H9 (cell line): ENCODE measurements around the gene CDC14A. TPM values are rescaled to one million over a fixed set of nuclear protein-coding genes. Genes with fewer than 3 reads are reported as not detected.

ENCODE experiments used
- DNase-seq: peaks from one replicate; pipeline ENCODE4 v3.0.0-alpha.2; 2017
- H2AFZ ChIP-seq: one replicate; pipeline ENCODE4 v1.6.1; 2013; ENCODE audit warnings: mild to moderate bottlenecking, low read length, control low read depth, moderate library complexity
- H2AK5ac ChIP-seq: 2 replicates; pipeline ENCODE4 v1.6.1; 2013; ENCODE audit warnings: low read length, control low read depth, mixed read lengths; ENCODE audit not compliant: insufficient read length
- H2BK120ac ChIP-seq: one replicate; pipeline ENCODE4 v1.6.1; 2013; ENCODE audit warnings: low read depth, mild to moderate bottlenecking, low read length, control low read depth, inconsistent platforms; ENCODE audit not compliant: poor library complexity, severe bottlenecking
- H2BK12ac ChIP-seq: 2 replicates; pipeline ENCODE4 v1.6.1; 2013; ENCODE audit warnings: low read length, control low read depth, mixed read lengths, low read depth; ENCODE audit not compliant: insufficient read length
- H2BK15ac ChIP-seq: 2 replicates; pipeline ENCODE4 v1.6.1; 2013; ENCODE audit warnings: low read depth, low read length, control low read depth
- H2BK20ac ChIP-seq: one replicate; pipeline ENCODE4 v1.6.1; 2013; ENCODE audit warnings: low read depth, mild to moderate bottlenecking, low read length, control low read depth, inconsistent platforms; ENCODE audit not compliant: poor library complexity, severe bottlenecking
- H2BK5ac ChIP-seq: 2 replicates; pipeline ENCODE4 v1.6.1; 2013; ENCODE audit warnings: low read length, control low read depth, mixed read lengths; ENCODE audit not compliant: insufficient read length
- H3K14ac ChIP-seq: 2 replicates; pipeline ENCODE4 v1.6.1; 2013; ENCODE audit warnings: low read length, control low read depth; ENCODE audit not compliant: insufficient read depth
- H3K18ac ChIP-seq: 2 replicates; pipeline ENCODE4 v1.6.1; 2013; ENCODE audit warnings: low read depth, mild to moderate bottlenecking, mixed read lengths, low read length, control low read depth; ENCODE audit not compliant: insufficient read length
- H3K23ac ChIP-seq: 2 replicates; pipeline ENCODE4 v1.6.1; 2013; ENCODE audit warnings: low read length, control low read depth, mixed read lengths, low read depth; ENCODE audit not compliant: insufficient read length
- H3K23me2 ChIP-seq: 2 replicates; pipeline ENCODE4 v1.6.1; 2013; ENCODE audit warnings: low read depth, mild to moderate bottlenecking, mixed read lengths, low read length, control low read depth; ENCODE audit not compliant: insufficient read length, poor library complexity, severe bottlenecking
- H3K27ac ChIP-seq: 2 replicates; pipeline ENCODE4 v1.5.1; 2013; ENCODE audit warnings: low read length, control low read depth, mixed read lengths, low read depth; ENCODE audit not compliant: insufficient read length
- H3K27me3 ChIP-seq: 2 replicates; pipeline ENCODE4 v1.6.1; 2013; ENCODE audit warnings: low read length, control low read depth, inconsistent platforms; ENCODE audit not compliant: insufficient read depth
- H3K4ac ChIP-seq: 2 replicates; pipeline ENCODE4 v1.6.1; 2013; ENCODE audit warnings: low read depth, mild to moderate bottlenecking, control low read depth, inconsistent platforms, low read length, moderate library complexity
- H3K4me1 ChIP-seq: 2 replicates; pipeline ENCODE4 v1.6.1; 2013; ENCODE audit warnings: low read length, control low read depth, inconsistent platforms; ENCODE audit not compliant: insufficient read depth
- H3K4me2 ChIP-seq: 2 replicates; pipeline ENCODE4 v1.6.1; 2013; ENCODE audit warnings: low read length, control low read depth, mixed read lengths; ENCODE audit not compliant: insufficient read length, insufficient read depth
- H3K56ac ChIP-seq: 2 replicates; pipeline ENCODE4 v1.6.1; 2013; ENCODE audit warnings: low read depth, mild to moderate bottlenecking, mixed read lengths, low read length, control low read depth; ENCODE audit not compliant: insufficient read length
- H3K79me1 ChIP-seq: 2 replicates; pipeline ENCODE4 v1.6.1; 2013; ENCODE audit warnings: low read depth, mild to moderate bottlenecking, moderate library complexity, low read length, control low read depth, inconsistent platforms; ENCODE audit not compliant: insufficient read depth, poor library complexity, severe bottlenecking
- H3K79me2 ChIP-seq: 2 replicates; pipeline ENCODE4 v1.6.1; 2013; ENCODE audit warnings: low read length, control low read depth, inconsistent platforms; ENCODE audit not compliant: insufficient read depth
- H3K9ac ChIP-seq: 2 replicates; pipeline ENCODE4 v1.6.1; 2013; ENCODE audit warnings: low read length, control low read depth, mixed read lengths; ENCODE audit not compliant: insufficient read length; ENCODE audit errors: extremely low read depth
- H3K9me3 ChIP-seq: one replicate; pipeline ENCODE4 v1.6.1; 2013; ENCODE audit warnings: low read depth, low read length, inconsistent platforms; ENCODE audit not compliant: control insufficient read depth
- H3T11ph ChIP-seq: one replicate; pipeline ENCODE4 v1.6.1; 2013; ENCODE audit warnings: mild to moderate bottlenecking, low read length, control low read depth, inconsistent platforms
- H4K20me1 ChIP-seq: one replicate; pipeline ENCODE4 v1.6.1; 2013; ENCODE audit not compliant: control insufficient read depth, insufficient read length, insufficient read depth
- H4K5ac ChIP-seq: 2 replicates; pipeline ENCODE4 v1.6.1; 2013; ENCODE audit warnings: low read depth, mild to moderate bottlenecking, mixed read lengths, low read length, control low read depth; ENCODE audit not compliant: insufficient read length
- H4K8ac ChIP-seq: replicated peaks from 2 replicates; pipeline ENCODE4 v1.6.1; 2013; ENCODE audit warnings: low read length, control low read depth, mixed read lengths, low read depth; ENCODE audit not compliant: insufficient read length
- H4K91ac ChIP-seq: 2 replicates; pipeline ENCODE4 v1.6.1; 2013; ENCODE audit warnings: low read depth, mild to moderate bottlenecking, moderate library complexity, mixed read lengths, low read length, control low read depth; ENCODE audit not compliant: insufficient read length
- H3K27ac Mint-ChIP-seq, 3 experiments: 2 replicates in 2 of 3; 3 replicates in 1 of 3; pipeline ENCODE4 v1.8.0; 2020 to 2021; ENCODE audit warnings: mixed read lengths in 3 of 3, mild to moderate bottlenecking in 1 of 3, moderate library complexity in 1 of 3
- H3K27me3 Mint-ChIP-seq: 2 replicates; pipeline ENCODE4 v1.8.0; 2021; ENCODE audit warnings: low read depth, mild to moderate bottlenecking, moderate library complexity, mixed read lengths
- H3K36me3 Mint-ChIP-seq, 3 experiments: 2 replicates in 2 of 3; 3 replicates in 1 of 3; pipeline ENCODE4 v1.8.0; 2020 to 2021; ENCODE audit warnings: low read depth in 3 of 3, mixed read lengths in 3 of 3; ENCODE audit not compliant: insufficient read depth in 1 of 3
- H3K4me1 Mint-ChIP-seq, 2 experiments: 2 replicates each; pipeline ENCODE4 v1.8.0; 2020; ENCODE audit warnings: mixed read lengths in 2 of 2
- H3K4me3 Mint-ChIP-seq, 2 experiments: 2 replicates in 1 of 2; 3 replicates in 1 of 2; pipeline ENCODE4 v1.8.0; 2020 to 2021; ENCODE audit warnings: mild to moderate bottlenecking in 2 of 2, mixed read lengths in 2 of 2, moderate library complexity in 1 of 2
- H3K9me3 Mint-ChIP-seq, 2 experiments: 2 replicates in 1 of 2; 3 replicates in 1 of 2; pipeline ENCODE4 v1.8.0; 2020; ENCODE audit warnings: mild to moderate bottlenecking in 2 of 2, mixed read lengths in 2 of 2, moderate library complexity in 1 of 2
- WGBS: extraction: QIAGEN DNeasy Blood & Tissue Kit; methylation state at CpG from one replicate; pipeline ENCODE4 v1.1.7; 2013; ENCODE audit warnings: missing lambda C conversion rate, low lambda C conversion rate, mixed read lengths; ENCODE audit not compliant: insufficient read length; ENCODE audit errors: extremely low coverage; 5-methylcytosine and 5-hydroxymethylcytosine counted together
- total RNA-seq: library from RNA; stranded (reverse); gene quantifications from 2 replicates; pipeline ENCODE4 v1.2.1, GENCODE V29; 2021
- TF ChIP-seq, protein P1 (sequence below): fragments of 200-600 bp; sonication (generic); conservative IDR thresholded peaks from 3 replicates; pipeline ENCODE4 v1.8.0; 2021; ENCODE audit warnings: antibody characterized with exemption, mild to moderate bottlenecking

The CDC14A gene
- total RNA-seq, 1 experiment from 2014 or later: 8.9 TPM

DNA sequence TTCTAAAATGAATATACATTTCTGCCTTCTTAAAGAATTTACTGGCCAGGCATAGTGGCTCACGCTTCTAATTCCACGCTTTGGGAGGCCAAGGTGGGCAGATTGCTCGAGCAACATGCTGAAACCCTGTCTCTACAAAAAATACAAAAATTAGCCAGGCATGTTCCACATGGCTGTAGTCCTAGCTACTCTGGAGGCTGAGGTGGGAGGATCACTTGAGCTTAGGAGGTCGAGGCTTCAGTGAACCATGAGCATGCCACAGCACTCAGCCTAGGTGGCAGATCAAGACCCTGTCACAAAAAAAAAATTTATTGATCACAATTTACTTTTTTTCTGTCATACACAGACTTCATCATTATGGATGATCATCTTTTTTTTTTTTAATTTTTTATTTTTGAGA lies 11.5 kb downstream of the CDC14A start:
- H3K4me1 Mint-ChIP-seq: peaks cover 28 to 35% of the 10 kb centered on the region in 2 experiments
- no peak overlapping the region for H3K9ac ChIP-seq
- H3K9me3 Mint-ChIP-seq: no peaks in the 10 kb centered on the region
- no peak overlapping the region for H3K18ac ChIP-seq
- H3K27ac Mint-ChIP-seq: no peak overlapping the region
- peaks cover 7% of the 10 kb centered on the region; the same call in 1 of the 2 replicates for H3K79me2 ChIP-seq
- H2AK5ac ChIP-seq: no peak overlapping the region
- no peaks in the 10 kb centered on the region for H3K27me3 ChIP-seq
- H3K14ac ChIP-seq: no peak overlapping the region
- no peak overlapping the region for H2BK20ac ChIP-seq
- no peak overlapping the region for H2AFZ ChIP-seq
- no peak overlapping the region for H3K4me2 ChIP-seq
- H3K56ac ChIP-seq: no peak overlapping the region
- no peaks in the 10 kb centered on the region for H3K79me1 ChIP-seq
- no peak overlapping the region for H3K4ac ChIP-seq
- no peaks in the 10 kb centered on the region for H4K20me1 ChIP-seq
- H3T11ph ChIP-seq: no peak overlapping the region
- TF ChIP-seq, protein P1, sequence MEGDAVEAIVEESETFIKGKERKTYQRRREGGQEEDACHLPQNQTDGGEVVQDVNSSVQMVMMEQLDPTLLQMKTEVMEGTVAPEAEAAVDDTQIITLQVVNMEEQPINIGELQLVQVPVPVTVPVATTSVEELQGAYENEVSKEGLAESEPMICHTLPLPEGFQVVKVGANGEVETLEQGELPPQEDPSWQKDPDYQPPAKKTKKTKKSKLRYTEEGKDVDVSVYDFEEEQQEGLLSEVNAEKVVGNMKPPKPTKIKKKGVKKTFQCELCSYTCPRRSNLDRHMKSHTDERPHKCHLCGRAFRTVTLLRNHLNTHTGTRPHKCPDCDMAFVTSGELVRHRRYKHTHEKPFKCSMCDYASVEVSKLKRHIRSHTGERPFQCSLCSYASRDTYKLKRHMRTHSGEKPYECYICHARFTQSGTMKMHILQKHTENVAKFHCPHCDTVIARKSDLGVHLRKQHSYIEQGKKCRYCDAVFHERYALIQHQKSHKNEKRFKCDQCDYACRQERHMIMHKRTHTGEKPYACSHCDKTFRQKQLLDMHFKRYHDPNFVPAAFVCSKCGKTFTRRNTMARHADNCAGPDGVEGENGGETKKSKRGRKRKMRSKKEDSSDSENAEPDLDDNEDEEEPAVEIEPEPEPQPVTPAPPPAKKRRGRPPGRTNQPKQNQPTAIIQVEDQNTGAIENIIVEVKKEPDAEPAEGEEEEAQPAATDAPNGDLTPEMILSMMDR: no peak
- H3K36me3 Mint-ChIP-seq: peaks cover 0 to 9% (median 0%) of the 10 kb centered on the region in 3 experiments; a peak in 4 of 7 replicates
- no peak overlapping the region for H2BK5ac ChIP-seq
- DNase-seq: no peak
- peaks cover 4% of the 10 kb centered on the region; the same call in 1 of the 2 replicates for H3K4me1 ChIP-seq
- no peak overlapping the region for H4K5ac ChIP-seq
- H3K27ac ChIP-seq: no peak overlapping the region
- H2BK15ac ChIP-seq: no peak overlapping the region
- H3K23ac ChIP-seq: no peak overlapping the region
- no peaks in the 10 kb centered on the region for H3K9me3 ChIP-seq
- no peak overlapping the region for H4K91ac ChIP-seq
- H3K27me3 Mint-ChIP-seq: no peaks in the 10 kb centered on the region
- H2BK12ac ChIP-seq: no peak overlapping the region
- no CpG with 5 or more reads among the region's 4 CpGs for WGBS
- H3K23me2 ChIP-seq: no peaks in the 10 kb centered on the region
- no peak overlapping the region for H2BK120ac ChIP-seq
- no peak overlapping the region for H4K8ac ChIP-seq
- no peak overlapping the region for H3K4me3 Mint-ChIP-seq
